Effector memory CD4-positive, alpha-beta T cell (primary cell): ENCODE results near the gene CRLF1.
A peak's percentile ranks its signal among the peaks of the same experiment; 100 is the strongest.

ENCODE experiments used
- DNase-seq, 3 donors: peaks; one replicate each; pipeline ENCODE4 v3.0.0-alpha.2; 2020
- H3K27ac ChIP-seq: 2 replicates; pipeline ENCODE4 v1.7.0; 2013; ENCODE audit warnings: mild to moderate bottlenecking, low read length, moderate library complexity; ENCODE audit not compliant: insufficient read depth, poor library complexity, severe bottlenecking
- H3K27me3 ChIP-seq: replicated peaks from 2 replicates; pipeline ENCODE4 v1.7.0; 2013; ENCODE audit warnings: mild to moderate bottlenecking, low read length; ENCODE audit not compliant: insufficient read depth, control insufficient read depth, poor library complexity, severe bottlenecking
- H3K36me3 ChIP-seq: 2 replicates; pipeline ENCODE4 v1.7.0; 2013; ENCODE audit warnings: mild to moderate bottlenecking, low read length, moderate library complexity; ENCODE audit not compliant: control insufficient read depth, insufficient read depth
- H3K4me1 ChIP-seq: 2 replicates; pipeline ENCODE4 v1.7.0; 2013; ENCODE audit warnings: low read length, mild to moderate bottlenecking; ENCODE audit not compliant: control insufficient read depth, insufficient read depth, poor library complexity, severe bottlenecking
- H3K4me3 ChIP-seq: 2 replicates; pipeline ENCODE4 v1.7.0; 2013; ENCODE audit warnings: low read length, low read depth, mild to moderate bottlenecking; ENCODE audit not compliant: insufficient read depth, poor library complexity, severe bottlenecking
- H3K9me3 ChIP-seq: 2 replicates; pipeline ENCODE4 v1.7.0; 2013; ENCODE audit warnings: mild to moderate bottlenecking, low read length, moderate library complexity; ENCODE audit not compliant: control insufficient read depth

CRLF1 gene

DNA sequence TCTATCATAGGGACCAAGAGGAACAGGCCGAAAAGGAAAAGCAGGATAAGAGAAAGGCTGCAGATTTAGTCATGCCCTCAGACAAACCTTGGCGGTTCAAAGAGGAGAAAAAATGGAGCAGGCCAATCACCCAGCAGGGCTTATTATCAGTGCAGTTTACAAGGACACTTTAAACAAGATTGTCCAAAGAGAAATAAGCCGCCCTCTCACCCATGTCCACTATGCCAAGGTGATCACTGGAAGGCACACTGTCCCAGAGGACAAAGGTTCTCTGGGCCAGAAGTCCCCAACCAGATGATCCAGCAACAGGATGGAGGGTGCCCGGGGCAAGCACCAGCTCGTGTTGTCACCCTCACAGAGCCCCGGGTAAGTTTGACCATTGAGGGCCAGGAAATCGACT, 26.3 kb downstream of the CRLF1 start:
- no peaks in the 10 kb centered on the region for H3K9me3 ChIP-seq
- no peaks in the 10 kb centered on the region for H3K4me1 ChIP-seq
- no peak for DNase-seq
- no peaks in the 10 kb centered on the region for H3K27me3 ChIP-seq
- H3K36me3 ChIP-seq: peaks cover 21% of the 10 kb centered on the region
- no peak overlapping the region for H3K27ac ChIP-seq
- H3K4me3 ChIP-seq: no peak overlapping the region

- DNase-seq: no peak
- Histone ChIP-seq H3K36me3 (peaks cover 39% of the 10 kb centered on the region), H3K4me3 (no peak overlapping the region), H3K9me3 (no peaks in the 10 kb centered on the region), H3K4me1 (peaks cover 11% of the 10 kb centered on the region), H3K27ac (no peak overlapping the region), H3K27me3 (no peaks in the 10 kb centered on the region)
These were observed 29.2 kb downstream of the CRLF1 start for GRCh38 chr19:18577365-18577914.

GRCh38 chr19:18576383-18576782, 30.2 kb downstream of the CRLF1 start:
- Histone ChIP-seq H3K27ac (no peak overlapping the region), H3K27me3 (no peaks in the 10 kb centered on the region), H3K4me3 (no peak overlapping the region), H3K4me1 (peaks cover 14% of the 10 kb centered on the region), H3K9me3 (no peaks in the 10 kb centered on the region), H3K36me3 (peaks cover 39% of the 10 kb centered on the region)
- no peak for DNase-seq

DNA sequence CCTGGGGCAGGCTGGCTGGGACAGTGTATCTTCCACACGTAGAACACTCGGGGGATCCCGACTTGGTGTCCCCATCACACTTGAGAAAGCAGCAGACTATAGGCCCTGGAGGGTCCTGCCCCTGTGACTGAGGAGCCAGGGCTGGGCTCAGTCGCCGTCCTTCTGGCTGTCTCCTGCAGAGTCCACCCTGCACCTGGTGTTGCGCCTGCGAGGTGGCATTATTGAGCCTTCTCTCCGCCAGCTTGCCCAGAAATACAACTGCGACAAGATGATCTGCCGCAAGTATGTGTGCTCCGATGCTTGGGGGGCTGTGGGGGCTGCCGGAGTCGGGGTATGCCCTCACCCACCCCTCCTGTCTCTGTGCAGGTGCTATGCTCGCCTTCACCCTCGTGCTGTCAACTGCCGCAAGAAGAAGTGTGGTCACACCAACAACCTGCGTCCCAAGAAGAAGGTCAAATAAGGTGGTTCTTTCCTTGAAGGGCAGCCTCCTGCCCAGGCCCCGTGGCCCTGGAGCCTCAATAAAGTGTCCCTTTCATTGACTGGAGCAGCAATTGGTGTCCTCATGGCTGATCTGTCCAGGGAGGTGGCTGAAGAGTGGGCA, 31.8 kb downstream of the CRLF1 start:
- H3K36me3 ChIP-seq: peaks cover 39% of the 10 kb centered on the region

GRCh38 chr19:18571564-18572344, 34.8 kb downstream of the CRLF1 start, which contains the start of gene UBA52:
Gene UBA52 (plus strand): TSS chr19:18571857. CDS start chr19:18573301, 1,444 bp downstream.
- no peaks in the 10 kb centered on the region for H3K27me3 ChIP-seq
- peak; percentile 98 for DNase-seq
- peaks cover 57% of the 10 kb centered on the region for H3K36me3 ChIP-seq
- peak within 1 kb of the TSS; percentile 93 for H3K27ac ChIP-seq
- H3K4me3 ChIP-seq: peak within 1 kb of the TSS; percentile 86
- H3K4me1 ChIP-seq: peaks cover 17% of the 10 kb centered on the region
- no peaks in the 10 kb centered on the region for H3K9me3 ChIP-seq

More for the DNA sequence above, 31.8 kb downstream of the CRLF1 start:
- Histone ChIP-seq H3K27me3 (no peaks in the 10 kb centered on the region), H3K9me3 (no peaks in the 10 kb centered on the region), H3K27ac (no peak overlapping the region), H3K4me3 (no peak overlapping the region), H3K4me1 (peaks cover 17% of the 10 kb centered on the region)
- no peak for DNase-seq

- no peaks in the 10 kb centered on the region for H3K9me3 ChIP-seq
- H3K36me3 ChIP-seq: peaks cover 58% of the 10 kb centered on the region
- DNase-seq: no peak
- H3K4me3 ChIP-seq: no peak overlapping the region
- H3K4me1 ChIP-seq: peaks cover 15% of the 10 kb centered on the region
- H3K27ac ChIP-seq: no peak overlapping the region
- H3K27me3 ChIP-seq: no peaks in the 10 kb centered on the region
These were observed 38.2 kb downstream of the CRLF1 start for GRCh38 chr19:18568367-18568766.

DNA sequence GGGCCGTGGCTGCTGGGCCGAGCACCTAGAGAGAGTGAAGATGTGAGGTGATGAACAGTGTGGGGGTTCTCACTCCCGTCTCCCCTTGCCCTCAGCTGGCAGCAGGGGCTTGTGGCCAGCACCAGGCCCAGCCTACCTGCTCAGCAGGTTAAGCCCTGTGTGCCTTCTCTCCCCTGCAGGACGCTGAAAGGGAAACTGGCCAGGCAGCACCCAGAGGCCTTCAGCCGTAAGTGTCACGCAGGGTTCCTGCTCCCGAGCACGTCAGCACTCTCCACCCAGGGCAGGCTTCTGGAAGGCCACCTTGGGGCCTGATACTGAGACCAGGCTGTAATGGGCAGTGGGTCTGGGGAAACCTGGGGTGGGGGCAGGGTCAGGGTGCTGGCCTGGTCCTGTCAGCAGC, 39.6 kb downstream of the CRLF1 start:
- H3K4me3 ChIP-seq: no peak overlapping the region
- H3K4me1 ChIP-seq: peaks cover 3% of the 10 kb centered on the region
- no peaks in the 10 kb centered on the region for H3K27me3 ChIP-seq
- no peak overlapping the region for H3K27ac ChIP-seq
- peaks cover 63% of the 10 kb centered on the region for H3K36me3 ChIP-seq
- H3K9me3 ChIP-seq: no peaks in the 10 kb centered on the region
- DNase-seq: no peak

DNA sequence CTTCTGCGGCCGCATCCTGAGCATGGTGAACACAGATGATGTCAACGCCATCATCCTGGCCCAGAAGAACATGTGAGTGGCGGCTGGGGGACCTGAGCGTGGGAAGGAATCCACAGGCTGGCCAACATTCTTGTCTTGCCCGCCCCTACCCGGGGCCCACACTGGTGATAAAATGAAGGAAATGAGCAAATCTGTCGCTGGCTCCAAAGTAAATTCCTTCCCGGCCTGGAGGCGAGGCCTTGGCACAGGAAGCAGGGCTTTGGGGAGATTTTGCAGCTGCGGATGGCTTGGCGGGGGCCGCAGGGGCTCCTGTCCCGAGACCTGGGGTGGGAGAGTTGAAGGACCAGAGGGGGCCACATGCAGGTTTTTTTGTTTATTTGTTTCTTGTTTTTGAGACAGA, 44.5 kb downstream of the CRLF1 start:
- no peak overlapping the region for H3K4me3 ChIP-seq
- no peak overlapping the region for H3K27ac ChIP-seq
- no peaks in the 10 kb centered on the region for H3K9me3 ChIP-seq
- H3K4me1 ChIP-seq: peaks cover 13% of the 10 kb centered on the region
- peaks cover 45% of the 10 kb centered on the region for H3K36me3 ChIP-seq
- no peak for DNase-seq
- H3K27me3 ChIP-seq: no peaks in the 10 kb centered on the region

DNA sequence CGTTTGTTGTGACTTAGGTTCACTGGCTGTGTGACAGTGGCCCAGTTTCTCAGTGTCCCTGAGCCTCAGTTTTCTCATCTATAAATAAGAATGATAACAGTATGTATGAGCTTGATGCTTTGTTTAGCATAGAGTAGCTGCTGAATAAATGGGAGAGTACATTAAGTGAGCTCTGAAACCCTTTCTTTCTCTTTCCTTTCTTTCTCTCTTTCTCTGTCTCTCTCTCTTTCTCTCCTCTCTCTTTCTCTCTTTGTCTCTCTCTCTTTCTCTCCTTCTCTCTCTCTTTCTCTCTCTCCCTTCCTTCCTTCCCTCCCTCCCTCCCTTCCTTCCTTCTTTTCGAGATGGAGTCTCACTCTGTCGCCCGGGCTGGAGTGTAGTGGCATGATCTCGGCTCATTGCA, 46.9 kb downstream of the CRLF1 start:
- peak overlapping the region; percentile 25 for H3K27ac ChIP-seq

DNA sequence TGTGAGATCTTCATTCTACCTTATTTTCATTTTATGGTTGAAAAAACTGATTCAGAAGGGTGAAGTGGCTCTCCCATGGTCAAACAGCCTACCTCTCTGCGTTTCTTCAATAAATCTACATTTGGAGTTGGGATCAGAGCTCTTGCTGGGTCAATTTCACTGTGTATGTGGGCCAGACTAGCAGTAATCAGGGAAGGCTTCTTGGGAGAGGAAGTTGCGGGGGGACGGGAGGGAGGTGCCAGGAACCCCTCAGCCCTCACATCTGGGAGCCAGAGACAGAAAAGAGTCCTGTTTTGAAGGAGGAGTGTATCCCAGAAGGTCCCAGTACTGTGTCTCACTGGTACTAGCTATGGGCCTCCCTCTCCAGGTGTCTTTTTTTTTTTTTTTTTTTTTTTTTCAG, 48.0 kb downstream of the CRLF1 start:
- DNase-seq: no peak
- Histone ChIP-seq H3K4me3 (peak overlapping the region; percentile 92), H3K4me1 (peaks cover 13% of the 10 kb centered on the region), H3K36me3 (peaks cover 13% of the 10 kb centered on the region), H3K27ac (peak overlapping the region; percentile 96), H3K9me3 (no peaks in the 10 kb centered on the region), H3K27me3 (no peaks in the 10 kb centered on the region)

More for the DNA sequence above, 46.9 kb downstream of the CRLF1 start:
- Histone ChIP-seq H3K36me3 (peaks cover 23% of the 10 kb centered on the region), H3K9me3 (no peaks in the 10 kb centered on the region), H3K27me3 (no peaks in the 10 kb centered on the region), H3K4me3 (no peak overlapping the region), H3K4me1 (peaks cover 13% of the 10 kb centered on the region)
- no peak for DNase-seq
